ENCODE measurements around the gene CCL24.
A peak's percentile ranks its signal among the peaks of the same experiment; 100 is the strongest.
"Not testable (repeated sequence)": the region's sequence is repeated elsewhere in the genome, so short reads cannot be mapped to it uniquely, and the experiment has no call there.

CCL24 gene

DNA sequence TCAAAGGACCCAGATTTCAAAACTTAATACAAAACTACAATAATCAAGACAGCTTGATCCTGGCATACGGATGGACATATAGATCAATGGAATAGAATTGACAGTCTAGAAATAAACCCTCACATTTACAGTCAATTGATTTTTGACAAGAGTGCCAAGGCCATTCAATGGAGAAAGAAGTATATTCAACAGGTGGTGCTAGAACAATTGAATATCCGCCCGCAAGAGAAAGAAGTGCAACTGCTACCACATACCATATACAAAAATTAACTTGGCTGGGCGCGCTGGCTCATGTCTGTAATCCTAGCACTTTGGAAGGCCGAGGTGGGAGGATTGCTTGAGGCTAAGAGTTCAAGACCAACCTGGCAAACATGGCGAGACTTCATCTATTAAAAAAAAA, 23.2 kb upstream of the CCL24 start:
- DNase-seq (ENCODE audit: insufficient read length, low spot score) (no peak), FAIRE-seq (no peak)
- TF ChIP-seq POLR2A (IDR thresholded peaks at IDR 0.05; ENCODE audit: low read depth, low read length), result no peak

DNA sequence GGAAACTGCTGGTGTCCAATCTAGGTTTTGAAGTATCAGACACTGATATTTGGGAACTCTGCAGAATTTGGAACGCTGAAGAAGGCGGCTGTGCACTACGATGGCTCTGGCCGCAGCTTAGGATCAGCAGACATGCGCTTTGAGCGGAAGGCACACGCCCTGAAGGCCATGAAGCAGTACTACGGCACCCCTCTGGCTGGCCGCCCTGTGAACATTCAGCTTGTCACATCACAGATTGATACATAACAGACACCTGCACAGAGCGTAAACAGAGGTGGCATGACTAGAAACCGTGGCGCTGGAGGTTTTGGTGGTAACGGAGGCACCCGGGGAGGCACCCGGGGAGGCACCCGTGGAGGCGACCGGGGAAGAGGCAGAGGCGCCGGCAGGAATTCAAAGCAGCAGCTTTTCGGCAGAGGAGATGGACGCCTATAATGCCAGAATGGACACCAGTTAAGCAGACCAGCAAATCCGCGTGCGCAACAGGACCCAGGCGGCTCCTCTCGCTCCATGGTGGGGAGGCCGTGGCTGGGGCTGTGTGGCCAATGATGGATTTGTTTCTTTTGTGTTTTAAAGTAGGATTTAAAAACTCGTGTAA, 22.2 kb upstream of the CCL24 start:
- TF ChIP-seq POLR2A (IDR thresholded peaks at IDR 0.05; ENCODE audit: low read depth, low read length), result no peak
- no peak for DNase-seq (ENCODE audit: insufficient read length, low spot score)
- FAIRE-seq, result no peak

DNA sequence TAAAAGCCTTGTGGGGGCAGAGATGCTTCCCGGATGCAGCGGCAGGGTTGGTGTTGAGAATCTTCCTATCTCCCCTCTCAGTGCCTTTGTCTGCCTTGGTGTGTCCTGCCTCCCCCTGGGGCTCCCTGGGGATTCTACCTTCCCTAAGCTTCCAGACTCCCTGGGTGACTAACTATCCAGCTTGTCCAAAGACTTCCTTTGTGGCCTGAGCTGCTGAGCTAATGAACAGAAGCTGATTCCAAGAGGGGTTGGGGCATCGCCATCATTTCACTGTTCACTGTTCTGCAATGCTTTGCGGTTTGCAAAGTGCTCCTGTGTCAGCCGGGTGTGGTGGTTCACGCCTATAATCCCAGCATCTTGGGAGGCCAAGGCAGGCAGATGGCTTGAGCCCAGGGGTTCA, 20.1 kb upstream of the CCL24 start:
- not testable (repeated sequence) for DNase-seq (ENCODE audit: insufficient read length, low spot score); FAIRE-seq

DNA sequence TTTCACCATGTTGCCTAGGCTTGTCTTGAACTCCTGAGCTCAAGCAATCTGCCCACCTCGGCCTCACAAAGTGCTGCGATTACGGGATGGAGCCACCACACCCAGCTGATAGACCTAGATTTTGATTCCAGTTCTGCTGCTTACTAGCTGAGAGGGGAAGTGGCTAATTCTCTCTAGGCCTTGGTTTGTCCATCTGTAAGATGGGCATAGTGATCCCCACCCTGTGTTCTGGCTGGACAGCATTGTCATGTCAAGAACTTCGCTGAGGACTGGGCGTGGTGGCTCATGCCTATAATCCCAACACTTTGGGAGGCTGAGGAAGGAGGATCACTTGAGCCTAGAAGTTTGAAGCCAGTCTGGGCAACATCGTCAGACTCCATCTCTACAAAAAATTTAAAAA, 17.4 kb upstream of the CCL24 start:
- no peak for TF ChIP-seq POLR2A (IDR thresholded peaks at IDR 0.05; ENCODE audit: low read depth, low read length)
- FAIRE-seq (no peak), DNase-seq (ENCODE audit: insufficient read length, low spot score) (no peak)

DNA sequence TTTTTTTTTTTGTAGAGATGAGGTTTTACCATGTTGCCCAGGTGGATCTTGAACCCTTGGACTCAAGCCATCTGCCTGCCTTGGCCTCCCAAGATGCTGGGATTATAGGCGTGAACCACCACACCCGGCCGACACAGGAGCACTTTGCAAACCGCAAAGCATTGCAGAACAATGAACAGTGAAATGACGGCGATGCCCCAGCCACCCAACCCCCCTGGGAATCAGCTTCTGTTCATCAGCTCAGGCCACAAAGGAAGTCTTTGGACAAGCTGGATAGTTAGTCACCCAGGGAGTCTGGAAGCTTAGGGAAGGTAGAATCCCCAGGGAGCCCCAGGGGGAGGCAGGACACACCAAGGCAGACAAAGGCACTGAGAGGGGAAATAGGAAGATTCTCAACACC, 16.1 kb upstream of the CCL24 start:
- DNase-seq (ENCODE audit: insufficient read length, low spot score) (peak; percentile 70), FAIRE-seq (peak; percentile 55)

DNA sequence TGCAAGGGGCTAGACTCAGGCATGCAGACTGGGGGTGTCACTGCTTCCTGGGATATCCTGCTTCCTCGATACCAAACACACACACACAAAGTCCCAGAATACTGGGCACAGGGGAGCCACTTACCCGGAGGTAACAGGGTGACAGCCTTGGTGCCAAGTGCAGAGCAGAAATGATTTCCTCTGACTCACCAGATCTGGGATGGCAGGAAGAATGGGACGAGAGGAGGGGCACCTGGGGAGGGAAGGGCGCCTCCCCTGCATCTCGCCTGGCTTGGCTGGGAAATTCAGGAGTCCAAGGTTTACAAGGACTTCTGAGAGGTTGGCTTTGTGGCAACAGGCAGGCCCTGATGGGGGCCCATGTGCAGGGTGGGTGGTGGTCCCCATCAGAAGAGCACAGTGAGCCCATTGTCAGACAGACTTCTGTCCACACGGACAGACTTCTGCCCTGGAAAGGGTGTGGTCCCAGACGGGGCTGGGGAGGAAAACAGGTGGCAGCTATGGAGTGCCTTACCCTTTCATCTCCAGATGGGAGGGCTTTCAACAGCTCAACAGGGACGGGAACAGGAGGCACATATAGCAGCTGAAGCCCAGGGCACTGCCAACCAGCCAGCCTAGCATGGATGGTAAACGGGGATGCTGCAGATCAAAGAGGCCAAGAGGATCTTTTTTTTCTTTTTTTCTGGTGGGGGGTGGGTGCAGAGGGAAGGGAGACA, 9.7 kb upstream of the CCL24 start:
- no peak for TF ChIP-seq POLR2A (IDR thresholded peaks at IDR 0.05; ENCODE audit: low read depth, low read length)
- DNase-seq (ENCODE audit: insufficient read length, low spot score), result peak; percentile 55
- FAIRE-seq, result no peak

DNA sequence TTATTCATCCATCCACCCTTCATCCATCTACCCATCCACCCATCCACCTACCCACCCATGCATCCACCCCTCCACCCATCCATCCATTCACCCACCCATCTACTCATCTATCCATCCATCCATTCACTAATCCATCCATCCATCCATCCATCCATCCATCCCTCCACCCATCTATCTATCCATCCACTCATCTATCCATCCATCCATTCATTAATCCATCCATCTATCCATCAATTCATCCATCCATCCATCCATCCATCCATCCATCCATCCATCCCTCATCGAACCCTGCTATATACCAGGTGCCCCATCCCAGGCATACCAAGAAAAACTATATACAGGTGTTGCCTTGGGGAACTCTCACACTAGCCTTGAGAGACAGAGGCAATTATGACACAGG, 7.1 kb upstream of the CCL24 start:
- no peak for FAIRE-seq
- TF ChIP-seq POLR2A (IDR thresholded peaks at IDR 0.05; ENCODE audit: low read depth, low read length), result no peak
- DNase-seq (ENCODE audit: insufficient read length, low spot score), result no peak

DNA sequence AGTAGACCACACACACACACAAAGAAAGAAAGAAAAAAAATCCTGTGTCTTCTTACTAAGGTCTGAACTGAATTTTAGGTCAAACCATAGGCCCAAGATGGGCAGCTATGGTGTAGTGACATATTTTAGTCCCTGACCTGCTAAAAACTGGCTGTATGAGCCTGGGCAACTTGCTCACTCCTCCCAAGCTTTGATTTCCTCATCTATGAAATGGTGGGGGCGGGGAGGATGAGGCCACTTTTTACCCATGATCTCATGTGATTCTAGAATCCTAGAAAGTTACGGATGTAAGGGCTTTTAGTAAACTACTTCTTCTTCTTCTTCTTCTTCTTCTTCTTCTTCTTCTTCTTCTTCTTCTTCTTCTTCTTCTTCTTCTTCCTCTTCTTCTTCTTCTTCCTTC, 6.1 kb upstream of the CCL24 start:
- DNase-seq (ENCODE audit: insufficient read length, low spot score), result no peak
- no peak for TF ChIP-seq POLR2A (IDR thresholded peaks at IDR 0.05; ENCODE audit: low read depth, low read length)
- no peak for FAIRE-seq

DNA sequence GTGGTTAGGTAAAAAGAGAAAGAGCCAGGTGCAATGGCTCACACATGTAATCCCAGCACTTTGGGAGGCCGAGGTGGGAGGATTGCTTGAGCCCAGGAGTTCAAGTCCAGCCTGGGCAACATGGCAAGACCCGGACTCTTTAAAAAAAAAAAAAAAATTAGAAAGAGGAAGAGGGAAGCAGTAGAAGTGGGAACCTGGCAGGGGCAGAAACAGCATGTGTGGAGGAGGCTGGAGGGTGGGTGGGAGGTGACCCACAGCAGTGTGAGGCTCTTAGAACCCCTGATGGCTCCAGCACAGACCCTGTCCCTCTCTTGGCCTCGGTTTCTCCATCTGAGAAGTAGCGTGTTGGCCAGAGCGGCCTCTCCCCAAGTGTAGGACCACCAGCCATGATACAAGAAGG, 4.9 kb upstream of the CCL24 start:
- DNase-seq (ENCODE audit: insufficient read length, low spot score) (no peak), FAIRE-seq (no peak)
- TF ChIP-seq POLR2A (IDR thresholded peaks at IDR 0.05; ENCODE audit: low read depth, low read length), result no peak

DNA sequence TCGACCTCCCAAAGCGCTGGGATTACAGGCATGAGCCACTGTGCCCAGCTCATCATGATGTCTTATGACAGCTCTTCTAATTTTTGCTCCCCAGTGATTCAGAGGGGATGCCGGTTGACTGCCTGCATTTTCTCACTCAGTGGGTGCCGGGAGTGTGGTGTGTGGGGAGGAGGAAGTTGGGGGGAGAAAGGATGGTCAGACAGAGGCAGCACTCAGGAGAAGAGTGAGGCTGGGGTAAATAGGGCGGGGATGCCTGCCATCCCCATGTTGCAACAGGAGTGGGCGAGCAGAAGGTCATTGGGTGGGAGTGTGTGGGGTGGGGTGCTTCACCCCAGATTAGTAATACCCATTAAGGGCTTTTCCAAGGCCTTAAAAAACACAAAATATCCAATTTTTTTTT, 3.5 kb upstream of the CCL24 start:
- FAIRE-seq (no peak), DNase-seq (ENCODE audit: insufficient read length, low spot score) (no peak)
- TF ChIP-seq POLR2A (IDR thresholded peaks at IDR 0.05; ENCODE audit: low read depth, low read length), result no peak

DNA sequence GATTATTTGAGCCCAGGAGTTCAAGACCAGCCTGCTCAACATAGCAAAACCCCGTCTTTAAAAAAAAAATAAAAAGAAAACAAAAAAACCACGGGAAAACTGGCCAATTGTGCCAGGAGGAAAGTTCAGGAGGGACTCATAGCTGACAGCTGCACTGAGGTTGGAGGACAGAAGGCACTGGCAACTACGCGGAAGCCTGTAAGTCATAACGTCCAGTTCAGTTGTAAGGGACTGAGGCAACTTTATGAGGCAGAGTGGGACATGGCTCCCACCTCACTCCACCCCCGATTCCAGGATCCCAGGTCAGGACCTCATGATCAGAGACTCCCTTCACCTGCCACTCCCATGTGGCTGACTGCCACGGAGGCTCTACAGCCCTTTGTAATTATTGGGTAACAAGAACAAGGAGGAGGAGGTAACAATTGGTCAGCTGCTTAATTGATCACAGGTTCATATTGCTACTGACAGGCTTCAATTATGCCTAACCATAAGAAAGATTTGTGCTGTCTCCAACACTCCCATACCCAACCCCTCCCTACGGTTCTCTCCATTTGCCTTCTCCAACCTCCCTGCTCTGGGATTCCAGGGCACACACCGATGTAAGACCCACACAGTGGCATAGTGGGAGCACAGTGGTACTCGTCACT, 1.9 kb upstream of the CCL24 start:
- TF ChIP-seq POLR2A (IDR thresholded peaks at IDR 0.05; ENCODE audit: low read depth, low read length), result no peak
- DNase-seq (ENCODE audit: insufficient read length, low spot score), result no peak
- no peak for FAIRE-seq

DNA sequence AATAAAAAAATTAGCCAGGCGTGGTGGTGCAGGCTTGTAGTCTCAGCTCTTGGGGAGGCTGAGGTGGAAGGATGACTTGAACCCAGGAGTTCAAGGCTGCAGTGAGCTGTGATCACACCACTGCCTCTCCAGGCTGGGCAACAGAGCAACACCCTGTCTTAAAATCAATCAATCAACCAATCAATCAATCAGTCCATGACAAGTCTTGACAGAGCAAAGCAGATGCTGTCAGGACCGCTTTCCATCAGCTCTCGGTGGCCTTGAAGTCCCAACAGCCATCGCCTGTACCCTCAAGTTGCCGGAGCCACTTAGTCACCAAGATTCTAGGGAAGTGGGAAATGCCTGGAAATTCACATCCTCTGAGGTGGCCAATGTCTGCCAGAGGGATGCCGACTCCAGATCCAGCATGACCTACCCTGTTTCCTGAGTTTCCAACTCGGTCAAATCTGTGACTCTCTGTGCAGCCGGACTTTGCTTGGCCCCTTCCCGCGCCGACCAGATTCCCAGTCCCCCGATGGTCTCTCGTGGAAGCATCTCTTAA, 871 bp upstream of the CCL24 start:
- no peak for TF ChIP-seq POLR2A (IDR thresholded peaks at IDR 0.05; ENCODE audit: low read depth, low read length)
- DNase-seq (ENCODE audit: insufficient read length, low spot score) (peak; percentile 71), FAIRE-seq (no peak)

DNA sequence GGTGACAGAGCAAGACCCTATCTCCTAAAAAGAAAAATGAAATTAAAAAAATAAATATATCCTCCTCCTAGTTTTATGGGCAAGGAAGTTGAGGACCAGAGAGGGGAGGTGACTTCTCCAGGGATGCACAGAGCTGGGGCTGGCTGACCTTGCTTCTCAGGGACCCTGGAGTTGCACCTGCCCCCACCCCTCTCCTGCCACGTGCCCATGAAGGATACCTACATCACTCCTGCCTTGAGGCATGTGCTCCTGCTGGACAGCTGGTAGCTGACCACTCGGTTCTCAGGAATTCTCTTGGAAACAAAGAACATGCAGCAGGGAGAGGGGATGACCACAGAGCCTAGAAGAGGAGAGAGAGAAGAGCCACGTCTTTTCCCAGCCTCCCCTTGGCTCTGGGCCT, 522 bp downstream of the CCL24 start:
- FAIRE-seq, result no peak
- TF ChIP-seq POLR2A (IDR thresholded peaks at IDR 0.05; ENCODE audit: low read depth, low read length), result no peak
- DNase-seq (ENCODE audit: insufficient read length, low spot score), result peak; percentile 43

DNA sequence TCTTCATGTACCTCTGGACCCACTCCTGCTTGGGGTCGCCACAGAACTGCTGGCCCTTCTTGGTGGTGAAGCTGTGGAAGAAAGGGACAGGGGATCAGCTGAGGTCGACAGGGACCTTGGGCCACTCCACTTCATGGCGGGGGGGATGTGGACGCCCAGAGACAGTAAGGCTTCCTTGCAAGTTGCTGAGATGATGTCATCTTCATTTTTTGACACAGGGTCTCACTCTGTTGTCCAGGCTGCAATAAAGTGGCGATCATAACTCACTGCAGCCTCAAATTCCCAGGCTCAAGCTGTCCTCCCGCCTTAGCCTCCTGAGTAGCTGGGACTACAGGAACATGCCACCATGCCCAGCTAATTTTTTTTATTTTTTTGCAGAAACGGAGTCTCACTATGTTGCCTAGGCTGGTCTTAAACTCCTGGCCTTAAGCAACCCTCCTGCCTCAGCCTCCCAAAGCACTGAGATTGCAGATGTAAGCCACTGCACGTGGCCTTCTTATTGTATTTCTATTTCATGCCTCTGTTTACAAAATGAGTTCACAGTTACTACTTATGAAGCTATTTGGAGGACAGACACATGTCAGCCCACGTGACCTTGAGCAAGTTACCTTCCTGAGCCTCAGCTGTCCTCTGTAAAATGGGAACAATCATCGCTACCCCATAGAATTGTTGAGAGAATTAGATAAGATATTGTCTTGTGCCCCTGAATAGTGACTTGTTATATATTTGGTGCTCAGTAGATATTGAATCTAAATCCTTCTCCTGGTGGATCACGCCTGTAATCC, 1.5 kb downstream of the CCL24 start:
- DNase-seq (ENCODE audit: insufficient read length, low spot score) (no peak), FAIRE-seq (no peak)
- no peak for TF ChIP-seq POLR2A (IDR thresholded peaks at IDR 0.05; ENCODE audit: low read depth, low read length)

All from H54 (cell line).